Prostate gland (tissue), 2 donors: ENCODE measurements around the gene GSDME.

Source experiments
- POLR2A ChIP-seq: fragments of 450-650 bp; IDR thresholded peaks from one replicate; pipeline ENCODE4 v1.6.1; 2016; ENCODE audit warnings: antibody characterized with exemption, mild to moderate bottlenecking
- POLR2AphosphoS5 ChIP-seq: sonication (generic); formaldehyde crosslinking; IDR thresholded peaks from one replicate; pipeline ENCODE4 v1.6.1; 2017; ENCODE audit warnings: antibody characterized with exemption
- TF ChIP-seq, protein P1 (sequence below), 4 experiments: fragments of 200-600 bp in 2 of 4; fragments of 450-650 bp in 2 of 4; sonication (generic) in 2 of 4; IDR thresholded peaks; 1 replicate in 3 of 4; 2 replicates in 1 of 4; pipeline ENCODE4 v1.5.1; 2016 to 2019; ENCODE audit warnings: antibody characterized with exemption in 4 of 4, mild to moderate bottlenecking in 2 of 4, moderate library complexity in 2 of 4

DNA sequence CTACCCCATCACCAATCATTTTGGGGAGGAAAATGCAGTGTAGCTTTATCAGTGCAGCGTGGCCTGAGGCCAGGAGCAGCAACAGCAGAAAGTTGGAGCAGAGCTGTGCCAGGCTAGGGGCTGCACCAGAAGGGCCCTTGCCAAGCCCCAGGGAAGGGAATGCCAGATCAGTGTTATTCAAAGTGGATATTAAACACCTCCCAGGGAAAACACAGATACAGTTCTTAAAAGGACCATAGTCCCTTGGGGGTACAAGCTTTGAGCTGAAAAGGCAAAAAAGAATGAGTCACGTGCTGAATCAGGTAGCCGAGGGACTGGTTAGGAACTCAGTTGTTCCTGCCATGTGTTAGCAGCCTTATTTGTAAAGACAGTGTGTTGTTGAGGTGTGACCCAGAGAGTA is 54.0 kb downstream of the GSDME start:
- no peak for TF ChIP-seq POLR2A
- TF ChIP-seq POLR2AphosphoS5: no peak
- TF ChIP-seq, protein P1, sequence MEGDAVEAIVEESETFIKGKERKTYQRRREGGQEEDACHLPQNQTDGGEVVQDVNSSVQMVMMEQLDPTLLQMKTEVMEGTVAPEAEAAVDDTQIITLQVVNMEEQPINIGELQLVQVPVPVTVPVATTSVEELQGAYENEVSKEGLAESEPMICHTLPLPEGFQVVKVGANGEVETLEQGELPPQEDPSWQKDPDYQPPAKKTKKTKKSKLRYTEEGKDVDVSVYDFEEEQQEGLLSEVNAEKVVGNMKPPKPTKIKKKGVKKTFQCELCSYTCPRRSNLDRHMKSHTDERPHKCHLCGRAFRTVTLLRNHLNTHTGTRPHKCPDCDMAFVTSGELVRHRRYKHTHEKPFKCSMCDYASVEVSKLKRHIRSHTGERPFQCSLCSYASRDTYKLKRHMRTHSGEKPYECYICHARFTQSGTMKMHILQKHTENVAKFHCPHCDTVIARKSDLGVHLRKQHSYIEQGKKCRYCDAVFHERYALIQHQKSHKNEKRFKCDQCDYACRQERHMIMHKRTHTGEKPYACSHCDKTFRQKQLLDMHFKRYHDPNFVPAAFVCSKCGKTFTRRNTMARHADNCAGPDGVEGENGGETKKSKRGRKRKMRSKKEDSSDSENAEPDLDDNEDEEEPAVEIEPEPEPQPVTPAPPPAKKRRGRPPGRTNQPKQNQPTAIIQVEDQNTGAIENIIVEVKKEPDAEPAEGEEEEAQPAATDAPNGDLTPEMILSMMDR (IDR thresholded peaks at IDR 0.05): no peak
